SJCRH30 (cell line): ENCODE measurements around the gene CPNE1. TPM values are rescaled to one million over a fixed set of nuclear protein-coding genes. Genes with fewer than 3 reads are reported as not detected.

Experiments
- DNase-seq, 2 experiments: peaks; one replicate each; pipeline ENCODE4 v3.0.0-alpha.2; 2015 to 2020
- H3K27ac ChIP-seq: fragments of 250-450 bp; sonication (Bioruptor Pico); 2 replicates; pipeline ENCODE4 v1.5.1; 2020; ENCODE audit warnings: mild to moderate bottlenecking, moderate library complexity
- H3K27me3 ChIP-seq: fragments of 250-450 bp; sonication (Bioruptor Pico); 2 replicates; pipeline ENCODE4 v1.5.1; 2020; ENCODE audit warnings: mild to moderate bottlenecking, moderate library complexity
- H3K36me3 ChIP-seq: fragments of 250-450 bp; sonication (Bioruptor Pico); 2 replicates; pipeline ENCODE4 v1.5.1; 2020; ENCODE audit warnings: mild to moderate bottlenecking, moderate library complexity
- H3K4me1 ChIP-seq: fragments of 250-450 bp; sonication (Bioruptor Pico); 2 replicates; pipeline ENCODE4 v1.5.1; 2020; ENCODE audit warnings: mild to moderate bottlenecking, moderate library complexity
- H3K4me3 ChIP-seq: fragments of 250-450 bp; sonication (Bioruptor Pico); 2 replicates; pipeline ENCODE4 v1.5.1; 2020; ENCODE audit warnings: mild to moderate bottlenecking, moderate library complexity
- H3K9me3 ChIP-seq: fragments of 250-450 bp; sonication (Bioruptor Pico); replicated peaks from 2 replicates; pipeline ENCODE4 v1.5.1; 2020; ENCODE audit warnings: mild to moderate bottlenecking, moderate library complexity
- total RNA-seq: library from RNA; depleted of rRNA; stranded (reverse); fragments of >200 nt; shearing (Covaris generic); gene quantifications from 2 replicates; pipeline ENCODE4 v1.2.3, GENCODE V29; 2014

CPNE1 gene
- total RNA-seq, 1 experiment from 2014 or later, result 297 TPM

DNA sequence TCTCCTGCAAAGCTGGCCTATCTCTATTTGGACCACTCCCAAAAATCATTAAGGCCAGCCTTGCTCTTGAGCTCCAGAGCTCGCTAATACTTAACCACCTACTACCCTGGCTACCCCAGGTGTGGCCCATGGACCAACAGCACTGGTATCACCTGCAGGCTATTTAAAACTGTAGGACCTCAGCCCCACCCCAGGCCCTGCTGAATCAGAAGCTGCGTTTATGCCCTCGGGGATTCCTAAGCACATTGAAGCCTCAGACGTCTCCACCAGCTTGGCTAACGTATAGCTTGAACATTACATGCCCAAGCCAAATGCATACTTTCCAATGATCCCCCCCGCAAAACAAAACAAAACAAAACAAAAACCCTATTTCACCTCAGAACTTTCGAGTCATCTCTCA is 68.8 kb downstream of the CPNE1 start:
- no peak for DNase-seq
- H3K9me3 ChIP-seq, result no peaks in the 10 kb centered on the region
- peaks cover 29% of the 10 kb centered on the region for H3K4me1 ChIP-seq
- no peaks in the 10 kb centered on the region for H3K36me3 ChIP-seq
- H3K27ac ChIP-seq, result no peak overlapping the region
- H3K4me3 ChIP-seq, result no peak overlapping the region
- no peaks in the 10 kb centered on the region for H3K27me3 ChIP-seq

DNA sequence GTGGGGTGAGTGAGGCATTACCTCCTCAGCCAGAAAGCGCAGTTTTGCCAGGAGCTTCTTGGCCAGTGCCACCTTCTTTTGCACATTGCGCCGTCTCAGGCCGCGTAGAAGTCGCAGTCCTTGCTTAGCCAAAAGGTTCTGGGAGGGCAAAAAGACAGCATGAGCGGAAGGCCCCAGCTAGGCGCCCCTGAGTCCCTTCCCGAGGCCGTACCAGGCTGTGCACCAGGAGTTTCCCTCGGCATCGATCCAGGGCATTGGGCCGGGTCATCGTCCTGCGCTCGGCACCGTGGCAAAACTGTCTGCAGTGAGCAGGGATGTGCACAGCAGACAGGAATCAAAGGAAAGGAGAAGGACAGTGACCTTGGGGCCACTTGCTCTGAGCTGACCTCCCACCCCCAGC is 69.2 kb downstream of the CPNE1 start:
- DNase-seq, result no peak
- Histone ChIP-seq H3K9me3 (no peaks in the 10 kb centered on the region), H3K27me3 (no peaks in the 10 kb centered on the region), H3K27ac (no peak overlapping the region), H3K36me3 (no peaks in the 10 kb centered on the region), H3K4me1 (peaks cover 29% of the 10 kb centered on the region), H3K4me3 (no peak overlapping the region)

DNA sequence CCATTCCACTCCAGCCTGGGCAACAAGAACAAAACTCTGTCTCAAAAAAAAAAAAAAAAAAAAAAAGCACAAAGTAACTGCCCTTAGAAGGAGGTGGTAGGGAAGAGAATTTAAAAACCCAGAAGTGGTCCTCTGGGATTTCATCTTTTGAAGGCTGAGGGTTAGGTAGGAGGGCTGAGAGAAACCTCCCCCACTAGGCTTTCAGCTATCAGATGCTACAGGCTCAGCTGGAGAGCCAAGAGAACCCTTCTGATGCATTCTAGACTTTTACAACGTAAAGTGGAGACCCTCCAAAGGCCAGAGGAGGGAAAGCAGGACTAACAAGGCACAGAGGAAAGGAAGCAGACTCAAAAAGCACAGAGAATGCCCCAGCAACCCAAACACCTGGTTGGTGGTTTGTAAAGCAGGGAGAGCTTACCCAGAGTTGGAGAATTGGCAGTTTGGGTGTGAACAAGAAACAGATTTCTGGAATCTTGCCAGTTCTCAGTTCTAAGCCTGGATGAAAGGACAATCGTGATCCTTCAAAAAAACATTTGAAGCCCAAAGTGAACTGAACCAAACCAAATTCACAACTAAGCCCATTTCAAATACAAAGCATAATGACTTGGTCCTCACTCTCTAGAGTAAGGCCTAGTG is 72.2 kb downstream of the CPNE1 start:
- Histone ChIP-seq H3K4me1 (peaks cover 17% of the 10 kb centered on the region), H3K4me3 (no peak overlapping the region), H3K36me3 (no peaks in the 10 kb centered on the region), H3K27ac (no peak overlapping the region), H3K27me3 (no peaks in the 10 kb centered on the region), H3K9me3 (no peaks in the 10 kb centered on the region)
- peak in 1 of 2 experiments; percentile 51 for DNase-seq

DNA sequence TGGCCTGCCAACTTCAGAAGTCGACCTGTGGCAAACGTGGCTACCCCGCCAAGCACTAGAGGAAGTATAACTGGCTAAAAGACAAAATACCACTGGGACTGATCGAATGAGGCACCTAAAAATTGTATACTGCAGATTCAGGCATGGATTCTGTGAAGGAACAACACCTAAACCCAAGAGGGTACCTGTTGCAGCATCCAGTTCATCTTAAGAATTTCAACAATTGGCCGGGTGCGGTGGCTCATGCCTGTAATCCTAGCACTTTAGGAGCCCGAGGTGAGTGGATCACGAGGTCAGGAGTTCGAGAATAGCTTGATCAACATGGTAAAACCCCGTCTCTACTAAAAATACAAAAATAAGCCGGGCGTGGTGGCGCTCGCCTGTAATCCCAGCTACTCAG is 76.3 kb downstream of the CPNE1 start:
- Histone ChIP-seq H3K4me1 (peaks cover 2% of the 10 kb centered on the region; the same call in 1 of the 2 replicates), H3K36me3 (no peaks in the 10 kb centered on the region), H3K4me3 (no peak overlapping the region), H3K27ac (no peak overlapping the region), H3K27me3 (no peaks in the 10 kb centered on the region), H3K9me3 (no peaks in the 10 kb centered on the region)
- no peak for DNase-seq

DNA sequence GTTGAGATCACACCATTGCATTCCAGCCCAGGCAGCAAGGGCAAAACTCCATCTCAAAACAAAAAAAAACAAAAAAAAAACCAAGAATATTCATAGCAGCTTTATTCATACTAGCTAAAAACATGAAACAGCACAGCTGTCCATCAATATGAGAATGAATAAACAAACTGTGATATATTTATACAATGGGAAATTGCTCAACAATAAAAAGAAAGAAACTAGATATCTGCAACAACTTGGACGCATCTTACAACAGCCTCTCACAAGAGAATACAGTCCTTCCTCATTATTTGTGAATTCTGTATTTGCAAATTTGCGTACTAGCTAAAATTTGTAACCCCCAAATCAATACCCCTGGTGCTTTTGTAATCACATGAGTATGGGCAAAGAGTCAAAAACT is 77.3 kb downstream of the CPNE1 start:
- no peaks in the 10 kb centered on the region for H3K9me3 ChIP-seq
- no peak overlapping the region for H3K27ac ChIP-seq
- peaks cover 2% of the 10 kb centered on the region; the same call in 1 of the 2 replicates for H3K4me1 ChIP-seq
- H3K27me3 ChIP-seq, result no peaks in the 10 kb centered on the region
- H3K4me3 ChIP-seq, result no peak overlapping the region
- no peak for DNase-seq
- no peaks in the 10 kb centered on the region for H3K36me3 ChIP-seq

DNA sequence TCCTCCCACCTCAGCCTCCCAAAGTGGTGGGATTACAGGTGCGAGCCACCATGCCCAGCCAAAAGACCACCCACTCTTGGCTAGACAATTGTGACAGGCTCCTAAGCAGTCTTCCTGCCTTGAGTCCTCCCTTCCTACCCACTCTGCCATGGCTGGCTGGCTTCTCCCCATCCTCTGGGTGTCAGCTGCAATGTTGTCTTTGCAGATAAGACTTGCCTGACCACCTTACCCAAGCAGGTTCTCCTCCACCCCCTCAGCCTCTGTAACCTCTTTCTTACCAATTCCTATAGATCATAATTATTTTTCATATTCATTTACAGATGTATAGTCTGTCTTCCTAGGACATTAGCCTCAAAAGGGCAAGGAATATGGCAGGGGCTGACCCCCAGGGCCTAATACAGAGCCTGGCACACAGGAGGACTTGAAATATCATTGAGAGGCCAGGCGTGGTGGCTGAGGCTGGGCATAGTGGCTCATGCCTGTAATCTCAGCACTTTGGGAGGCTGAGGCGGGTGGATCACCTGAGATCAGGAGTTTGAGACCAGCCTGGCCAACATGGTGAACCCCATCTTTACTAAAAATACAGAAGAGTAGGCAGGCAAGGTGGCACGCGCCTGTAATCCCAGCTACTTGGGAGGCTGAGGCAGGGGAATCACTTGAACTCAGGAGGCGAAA is 77.8 kb downstream of the CPNE1 start:
- no peaks in the 10 kb centered on the region for H3K27me3 ChIP-seq
- no peak overlapping the region for H3K27ac ChIP-seq
- no peaks in the 10 kb centered on the region for H3K9me3 ChIP-seq
- H3K4me1 ChIP-seq, result peaks cover 2% of the 10 kb centered on the region; the same call in 1 of the 2 replicates
- H3K36me3 ChIP-seq, result no peaks in the 10 kb centered on the region
- no peak overlapping the region for H3K4me3 ChIP-seq
- no peak for DNase-seq

DNA sequence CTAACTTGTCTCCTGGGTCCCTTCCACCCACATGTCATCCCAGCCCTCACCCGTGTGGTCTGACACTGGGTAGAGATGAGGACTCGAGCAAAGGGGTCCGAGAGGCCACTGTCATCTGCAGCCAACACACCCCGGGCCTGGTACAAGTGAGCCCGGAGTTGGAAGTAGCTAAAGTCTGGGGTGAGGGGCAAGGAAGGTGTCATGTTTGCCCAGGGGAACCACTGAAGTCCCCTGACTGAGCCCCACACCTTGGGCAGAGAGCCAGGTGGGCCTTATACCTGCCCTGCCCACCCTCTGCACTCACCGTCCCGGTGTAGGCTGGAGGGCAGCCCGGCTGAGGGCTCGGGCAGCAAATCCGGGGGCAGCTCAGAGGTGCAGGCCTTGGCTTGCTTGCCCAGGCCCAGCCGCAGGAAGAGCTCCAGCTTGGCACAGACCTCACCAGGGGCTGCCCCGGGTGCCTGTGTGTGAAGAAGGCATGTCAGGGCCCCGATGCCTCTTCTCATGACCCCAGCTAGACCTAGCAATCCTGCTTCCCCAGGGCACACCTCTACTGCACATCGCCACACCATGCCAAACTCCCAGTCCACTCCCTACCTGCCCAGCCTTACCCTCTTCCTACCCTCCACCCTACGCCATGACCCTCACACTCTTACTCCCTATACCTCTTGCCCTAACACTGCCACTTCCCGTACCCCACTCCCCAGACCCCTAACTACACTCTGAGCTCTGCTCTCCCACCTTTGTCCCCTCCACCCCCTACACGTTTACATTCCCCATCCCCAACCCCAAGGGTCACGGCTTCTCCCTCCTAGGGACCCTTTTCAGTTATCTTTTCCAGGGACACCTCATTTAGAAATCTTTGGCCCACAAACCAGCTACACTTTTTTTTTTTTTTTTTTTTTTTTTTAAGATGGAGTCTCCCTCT is 80.8 kb downstream of the CPNE1 start:
- no peak for DNase-seq
- Histone ChIP-seq H3K27me3 (peaks cover 6% of the 10 kb centered on the region; the same call in 1 of the 2 replicates), H3K9me3 (peaks cover 9% of the 10 kb centered on the region; the same call in 1 of the 2 replicates), H3K27ac (no peak overlapping the region), H3K4me3 (no peak overlapping the region), H3K36me3 (no peaks in the 10 kb centered on the region), H3K4me1 (peaks cover 1% of the 10 kb centered on the region; the same call in 1 of the 2 replicates)

DNA sequence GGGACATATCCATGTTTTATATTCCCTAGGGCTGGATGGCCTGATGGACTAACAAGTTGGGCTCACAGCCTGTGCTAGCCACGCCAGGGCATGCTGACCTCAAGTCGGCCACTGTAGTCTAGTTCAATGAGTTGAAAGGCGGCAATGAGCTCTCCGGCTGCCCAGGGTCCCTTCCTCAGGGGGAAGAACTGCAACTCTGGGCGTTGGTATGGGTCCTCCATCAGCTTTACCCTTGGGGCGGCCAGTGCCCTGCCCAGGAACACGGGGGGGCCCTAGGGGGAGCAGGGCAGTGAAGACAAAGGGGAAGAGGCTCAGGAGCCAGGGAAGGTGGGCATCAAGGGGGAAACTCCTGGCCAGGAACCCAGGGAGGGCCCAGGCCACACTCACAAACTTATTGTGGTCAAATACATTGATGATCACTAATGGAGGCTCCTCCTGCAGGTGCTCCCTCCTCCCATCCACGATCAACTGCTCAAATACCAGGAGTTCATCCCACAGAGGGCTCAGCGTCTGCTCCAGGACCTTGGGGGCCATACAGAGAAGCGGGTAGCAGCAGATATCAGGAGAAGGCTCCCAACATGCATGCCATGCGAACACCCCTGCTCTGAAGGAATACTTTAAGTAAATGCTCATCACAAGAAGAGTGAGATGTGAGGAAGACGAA is 81.8 kb downstream of the CPNE1 start:
- peaks cover 9% of the 10 kb centered on the region; the same call in 1 of the 2 replicates for H3K9me3 ChIP-seq
- DNase-seq, result no peak
- H3K27ac ChIP-seq, result no peak overlapping the region
- H3K4me3 ChIP-seq, result no peak overlapping the region
- no peaks in the 10 kb centered on the region for H3K4me1 ChIP-seq
- peaks cover 6% of the 10 kb centered on the region; the same call in 1 of the 2 replicates for H3K27me3 ChIP-seq
- H3K36me3 ChIP-seq, result no peaks in the 10 kb centered on the region

DNA sequence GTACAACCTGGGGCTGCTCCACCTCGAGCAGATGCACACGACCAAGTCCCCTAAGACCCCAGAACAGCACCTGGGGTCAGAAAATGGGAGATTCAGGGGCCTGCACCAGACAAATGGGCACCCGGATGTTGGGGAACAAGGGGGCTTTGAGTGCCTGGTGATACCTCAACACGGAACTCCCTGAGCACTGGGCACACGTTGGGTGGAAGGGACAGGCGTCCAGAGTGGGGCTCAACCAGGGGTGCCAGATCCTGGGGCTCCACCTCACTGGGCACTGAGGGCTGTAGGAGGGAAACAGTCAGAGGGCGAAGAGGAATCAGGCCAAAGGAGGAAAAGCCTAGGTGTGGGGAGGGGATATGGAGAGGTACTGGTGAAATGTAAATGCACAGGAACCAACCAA is 82.6 kb downstream of the CPNE1 start:
- Histone ChIP-seq H3K36me3 (no peaks in the 10 kb centered on the region), H3K4me1 (no peaks in the 10 kb centered on the region), H3K4me3 (no peak overlapping the region), H3K27me3 (peaks cover 6% of the 10 kb centered on the region; the same call in 1 of the 2 replicates), H3K9me3 (peaks cover 9% of the 10 kb centered on the region; the same call in 1 of the 2 replicates), H3K27ac (no peak overlapping the region)
- DNase-seq, result no peak

DNA sequence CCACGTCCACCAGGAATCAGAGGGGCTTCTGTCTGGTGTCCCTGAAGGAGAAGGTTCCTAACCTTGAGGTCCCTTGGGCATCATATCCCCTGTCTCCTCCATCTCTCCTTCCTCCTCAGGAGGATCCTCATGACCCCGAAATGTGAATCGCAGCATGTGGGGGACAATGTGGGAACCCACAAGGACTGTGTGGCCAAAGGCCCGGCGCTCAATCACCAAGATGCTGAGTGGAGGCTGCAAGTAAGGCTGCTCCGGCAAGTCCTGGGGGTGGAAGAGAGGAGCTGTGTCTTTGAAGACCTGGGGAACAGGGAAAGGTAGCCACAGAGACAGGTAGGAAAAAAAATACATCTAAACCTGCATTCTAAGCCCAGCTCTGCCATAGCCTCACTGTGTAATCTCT is 85.5 kb downstream of the CPNE1 start:
- no peaks in the 10 kb centered on the region for H3K36me3 ChIP-seq
- peaks cover 9% of the 10 kb centered on the region; the same call in 1 of the 2 replicates for H3K9me3 ChIP-seq
- no peak overlapping the region for H3K27ac ChIP-seq
- no peaks in the 10 kb centered on the region for H3K4me1 ChIP-seq
- no peak for DNase-seq
- H3K27me3 ChIP-seq, result peaks cover 6% of the 10 kb centered on the region; the same call in 1 of the 2 replicates
- no peak overlapping the region for H3K4me3 ChIP-seq

DNA sequence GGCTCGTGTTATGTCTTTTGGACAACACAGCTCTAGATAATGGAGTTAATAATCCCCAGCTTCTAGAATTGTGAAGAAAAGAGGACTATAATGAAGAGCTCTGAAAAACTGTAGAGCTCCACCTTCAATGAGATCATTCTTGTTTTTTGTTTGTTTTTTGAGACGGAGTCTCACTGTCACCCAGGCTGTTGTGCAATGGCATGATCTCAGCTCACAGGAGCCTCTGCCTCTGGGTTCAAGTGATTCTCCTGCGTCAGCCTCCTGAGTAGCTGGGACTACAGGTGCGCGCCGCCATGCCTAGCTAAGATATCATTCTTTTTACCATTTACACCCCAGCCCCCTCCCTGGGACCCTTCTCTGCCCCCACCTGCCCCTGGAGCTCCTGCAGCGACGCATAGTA is 86.2 kb downstream of the CPNE1 start:
- Histone ChIP-seq H3K9me3 (peaks cover 9% of the 10 kb centered on the region; the same call in 1 of the 2 replicates), H3K4me3 (no peak overlapping the region), H3K36me3 (no peaks in the 10 kb centered on the region), H3K4me1 (no peaks in the 10 kb centered on the region), H3K27ac (no peak overlapping the region), H3K27me3 (peaks cover 6% of the 10 kb centered on the region; the same call in 1 of the 2 replicates)
- DNase-seq, result no peak

DNA sequence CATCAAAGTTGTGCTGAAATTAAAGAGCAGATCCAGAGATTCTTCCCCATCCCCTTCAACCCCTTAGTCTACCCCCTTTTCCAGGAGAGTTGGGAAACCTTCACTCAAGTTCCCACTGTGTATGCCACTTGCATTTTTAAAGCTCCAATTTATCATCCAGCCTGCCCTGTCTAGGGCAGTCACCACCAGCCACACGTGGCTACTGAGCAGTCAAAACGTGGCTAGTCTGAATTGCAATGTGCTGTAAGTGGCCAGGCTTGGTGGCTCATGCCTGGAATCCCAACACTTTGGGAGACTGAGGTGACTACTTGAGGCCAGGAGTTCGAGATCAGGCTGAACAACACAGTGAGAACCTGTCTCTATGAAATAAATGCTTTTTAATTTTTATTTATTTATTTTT is 87.9 kb downstream of the CPNE1 start:
- no peak overlapping the region for H3K4me3 ChIP-seq
- no peak for DNase-seq
- H3K9me3 ChIP-seq, result peaks cover 15% of the 10 kb centered on the region
- no peaks in the 10 kb centered on the region for H3K4me1 ChIP-seq
- H3K36me3 ChIP-seq, result no peaks in the 10 kb centered on the region
- no peak overlapping the region for H3K27ac ChIP-seq
- H3K27me3 ChIP-seq, result peaks cover 6% of the 10 kb centered on the region; the same call in 1 of the 2 replicates
